ENCODE results near the gene IGHMBP2. TPM values are rescaled to one million over a fixed set of nuclear protein-coding genes. Genes with fewer than 3 reads are reported as not detected.

Gene IGHMBP2
- total and polyA plus RNA-seq, 8 donors, result 16.9 to 30.4 (median 19.3) TPM

DNA sequence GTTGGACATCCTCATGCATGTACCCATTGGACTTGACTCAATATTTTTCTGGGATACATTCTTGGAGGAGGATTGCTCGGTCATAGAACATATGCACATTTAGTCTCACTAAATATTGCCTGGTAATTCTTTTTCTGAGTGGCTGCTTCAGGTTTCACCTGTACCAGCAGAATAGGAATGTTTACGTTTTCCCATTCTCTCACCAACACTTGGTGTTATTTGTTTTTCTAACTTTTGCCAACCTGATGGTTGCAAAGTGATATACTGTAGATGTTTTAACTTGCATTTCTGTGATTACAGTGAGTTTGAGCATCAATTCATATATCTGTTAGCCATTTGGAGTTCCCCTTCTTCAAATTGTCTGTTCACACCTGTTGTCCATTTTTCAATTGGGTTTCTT lies 78.4 kb downstream of the IGHMBP2 start:
- DNase-seq (no peak), ATAC-seq (no peak)
- intact Hi-C loops (cut with DNase I), result no loop called here
- Histone ChIP-seq H3K36me3 (no peaks in the 10 kb centered on the region), H3K4me3 (no peak overlapping the region), H3K27me3 (peaks cover 0 to 40% of the 10 kb centered on the region in 2 donors), H3K27ac (no peak overlapping the region), H3K4me1 (no peaks in the 10 kb centered on the region), H3K9me3 (peaks cover 0 to 5% of the 10 kb centered on the region in 2 donors)
- TF ChIP-seq, protein P1, sequence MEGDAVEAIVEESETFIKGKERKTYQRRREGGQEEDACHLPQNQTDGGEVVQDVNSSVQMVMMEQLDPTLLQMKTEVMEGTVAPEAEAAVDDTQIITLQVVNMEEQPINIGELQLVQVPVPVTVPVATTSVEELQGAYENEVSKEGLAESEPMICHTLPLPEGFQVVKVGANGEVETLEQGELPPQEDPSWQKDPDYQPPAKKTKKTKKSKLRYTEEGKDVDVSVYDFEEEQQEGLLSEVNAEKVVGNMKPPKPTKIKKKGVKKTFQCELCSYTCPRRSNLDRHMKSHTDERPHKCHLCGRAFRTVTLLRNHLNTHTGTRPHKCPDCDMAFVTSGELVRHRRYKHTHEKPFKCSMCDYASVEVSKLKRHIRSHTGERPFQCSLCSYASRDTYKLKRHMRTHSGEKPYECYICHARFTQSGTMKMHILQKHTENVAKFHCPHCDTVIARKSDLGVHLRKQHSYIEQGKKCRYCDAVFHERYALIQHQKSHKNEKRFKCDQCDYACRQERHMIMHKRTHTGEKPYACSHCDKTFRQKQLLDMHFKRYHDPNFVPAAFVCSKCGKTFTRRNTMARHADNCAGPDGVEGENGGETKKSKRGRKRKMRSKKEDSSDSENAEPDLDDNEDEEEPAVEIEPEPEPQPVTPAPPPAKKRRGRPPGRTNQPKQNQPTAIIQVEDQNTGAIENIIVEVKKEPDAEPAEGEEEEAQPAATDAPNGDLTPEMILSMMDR (IDR thresholded peaks at IDR 0.05), result no peak

DNA sequence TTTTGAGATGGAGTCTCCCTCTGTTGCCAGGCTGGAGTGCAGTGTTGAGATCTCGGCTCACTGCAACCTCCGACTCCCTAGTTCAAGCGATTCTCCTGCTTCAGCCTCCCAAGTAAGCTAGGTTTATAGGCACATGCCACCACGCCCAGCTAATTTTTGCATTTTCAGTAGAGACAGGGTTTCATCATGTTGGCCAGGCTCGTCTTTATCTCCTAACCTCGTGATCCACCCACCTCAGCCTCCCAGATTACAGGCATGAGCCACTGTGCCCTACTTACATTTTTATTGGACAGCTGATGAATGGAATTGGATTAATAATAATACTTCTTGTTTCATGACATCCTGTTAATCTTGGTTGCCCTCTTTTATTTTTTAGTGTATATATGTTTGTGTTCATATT lies 80.1 kb downstream of the IGHMBP2 start:
- ATAC-seq (no peak), DNase-seq (no peak)
- intact Hi-C loops (cut with DNase I), result no loop called here
- TF ChIP-seq, protein P1 (IDR thresholded peaks at IDR 0.05), result no peak
- Histone ChIP-seq H3K9me3 (peaks cover 0 to 5% of the 10 kb centered on the region in 2 donors), H3K4me1 (no peaks in the 10 kb centered on the region), H3K36me3 (no peaks in the 10 kb centered on the region), H3K27me3 (peaks cover 0 to 34% of the 10 kb centered on the region in 2 donors), H3K27ac (no peak overlapping the region), H3K4me3 (no peak overlapping the region)

DNA sequence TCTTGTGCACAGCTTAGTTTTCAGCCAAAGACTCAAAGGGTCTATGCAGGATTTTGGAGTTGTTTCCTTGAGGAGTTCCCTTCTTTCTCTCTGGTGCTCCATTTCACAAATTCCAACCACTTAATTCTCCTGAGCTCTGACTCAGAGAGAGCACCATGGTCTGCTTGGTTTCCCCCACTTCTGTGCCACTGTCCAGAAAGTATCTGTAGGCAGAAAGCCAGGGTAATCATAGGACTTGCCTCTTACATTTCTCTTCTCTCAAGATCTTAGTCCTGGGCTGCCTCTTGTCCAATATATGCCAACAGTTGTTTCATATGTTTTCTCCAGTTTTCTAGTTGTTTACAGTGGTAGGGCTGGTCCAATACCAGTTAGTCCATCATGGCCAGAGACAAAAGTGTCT lies 83.5 kb downstream of the IGHMBP2 start:
- Histone ChIP-seq H3K4me1 (no peaks in the 10 kb centered on the region), H3K27me3 (peaks cover 0 to 42% of the 10 kb centered on the region in 2 donors), H3K27ac (no peak overlapping the region), H3K9me3 (peaks cover 0 to 2% of the 10 kb centered on the region in 2 donors), H3K4me3 (no peak overlapping the region), H3K36me3 (no peaks in the 10 kb centered on the region)
- no peak for ATAC-seq
- DNase-seq, result no peak
- TF ChIP-seq, protein P1 (IDR thresholded peaks at IDR 0.05), result no peak
- intact Hi-C loops (cut with DNase I), result no loop called here

DNA sequence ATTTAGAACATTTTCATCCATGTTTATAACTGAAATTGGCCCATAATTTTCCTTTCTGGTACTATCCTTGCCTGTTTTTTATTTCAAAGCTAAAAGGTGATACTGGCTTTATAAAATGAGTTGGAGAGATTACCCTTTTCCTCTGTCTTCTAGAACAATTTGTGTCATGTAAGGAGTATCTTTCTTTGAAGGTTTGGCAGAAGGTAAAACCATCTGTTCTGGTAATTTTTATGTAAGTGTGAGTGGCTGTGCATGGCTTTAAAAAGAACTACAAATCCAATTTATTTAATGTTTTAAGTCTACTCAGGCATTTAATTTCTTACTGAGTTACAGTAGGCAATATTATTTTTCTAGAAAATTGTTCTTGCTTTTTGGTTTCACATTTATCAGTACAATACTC lies 84.8 kb downstream of the IGHMBP2 start:
- no peaks in the 10 kb centered on the region for H3K4me1 ChIP-seq
- no peak overlapping the region for H3K4me3 ChIP-seq
- H3K36me3 ChIP-seq, result no peaks in the 10 kb centered on the region
- DNase-seq, result no peak
- intact Hi-C loops (cut with DNase I), result no loop called here
- peaks cover 0 to 54% of the 10 kb centered on the region in 2 donors for H3K27me3 ChIP-seq
- TF ChIP-seq, protein P1 (IDR thresholded peaks at IDR 0.05), result no peak
- H3K27ac ChIP-seq, result no peak overlapping the region
- no peaks in the 10 kb centered on the region for H3K9me3 ChIP-seq
- no peak for ATAC-seq

Other genes with a start within 250 kb of the IGHMBP2 start
- 1 to 10 TPM in 1 of 2 donors, not detected in 1; 1.4 TPM for gene GAL, start 219.3 kb upstream of the IGHMBP2 start, total RNA-seq
- gene GAL, start 219.3 kb upstream of the IGHMBP2 start, polyA plus RNA-seq (ENCODE audit: insufficient read length in 6 of 6), result under 1 TPM in 1 of 6 donors, not detected in 5; 0.15 TPM
- gene TESMIN, start 152.4 kb upstream of the IGHMBP2 start, total RNA-seq, result 1 to 10 TPM; 1.1 to 2.2 TPM
- 10 to 100 TPM; 10.8 to 14.2 (median 12.7) TPM for gene TESMIN, start 152.4 kb upstream of the IGHMBP2 start, polyA plus RNA-seq (ENCODE audit: insufficient read length in 6 of 6)
- gene CPT1A, start 62.0 kb upstream of the IGHMBP2 start, total RNA-seq, result 10 to 100 TPM; 50.0 to 83.9 TPM
- 10 to 100 TPM; 25.7 to 34.1 (median 30.8) TPM for gene CPT1A, start 62.0 kb upstream of the IGHMBP2 start, polyA plus RNA-seq (ENCODE audit: insufficient read length in 6 of 6)
- 10 to 100 TPM; 32.4 to 38.9 TPM for gene MRPL21, start 59 bp upstream of the IGHMBP2 start, total RNA-seq
- gene MRPL21, start 59 bp upstream of the IGHMBP2 start, polyA plus RNA-seq (ENCODE audit: insufficient read length in 6 of 6), result 10 to 100 TPM; 56.7 to 67.2 (median 60.3) TPM
- not detected for gene MRGPRD, start 77.1 kb downstream of the IGHMBP2 start, total RNA-seq
- not detected for gene MRGPRD, start 77.1 kb downstream of the IGHMBP2 start, polyA plus RNA-seq (ENCODE audit: insufficient read length in 6 of 6)
- gene MRGPRF, start 109.4 kb downstream of the IGHMBP2 start, total RNA-seq, result 10 to 100 TPM; 12.6 to 22.6 TPM
- 1 to 10 TPM; 4.2 to 8.5 (median 5.0) TPM for gene MRGPRF, start 109.4 kb downstream of the IGHMBP2 start, polyA plus RNA-seq (ENCODE audit: insufficient read length in 6 of 6)
- 10 to 100 TPM; 14.7 to 22.0 TPM for gene TPCN2, start 145.0 kb downstream of the IGHMBP2 start, total RNA-seq
- 10 to 100 TPM; 12.1 to 17.4 (median 14.7) TPM for gene TPCN2, start 145.0 kb downstream of the IGHMBP2 start, polyA plus RNA-seq (ENCODE audit: insufficient read length in 6 of 6)